Activated T-cell treated with anti-CD3 and anti-CD28 coated beads, Interleukin-2, amount 50 U/mL, for 72 hours (primary cell): ENCODE data around the gene NFATC2. TPM values are rescaled to one million over a fixed set of nuclear protein-coding genes. Genes with fewer than 3 reads are reported as not detected.
A peak's percentile ranks its signal among the peaks of the same experiment; 100 is the strongest.

Experiments
- ATAC-seq, 2 donors: fragments of 150-1000 bp; cut with Tn5 transposase; replicated peaks in 1 of 2; 2 replicates each; pipeline ENCODE4 v1.10.0; 2021; ENCODE audit warnings: moderate library complexity in 2 of 2, mild to moderate bottlenecking in 1 of 2
- DNase-seq, 2 donors: peaks; one replicate each; pipeline ENCODE4 v3.0.0; 2021 to 2022; ENCODE audit warnings: mixed read lengths in 1 of 2
- H3K27ac Mint-ChIP-seq: one replicate; pipeline ENCODE4 v1.8.0; 2022; ENCODE audit warnings: mild to moderate bottlenecking, moderate library complexity, mixed read lengths
- H3K27me3 Mint-ChIP-seq: one replicate; pipeline ENCODE4 v1.8.0; 2022; ENCODE audit warnings: low read depth, mixed read lengths
- H3K36me3 Mint-ChIP-seq, 2 donors: one replicate each; pipeline ENCODE4 v1.8.0; 2022; ENCODE audit warnings: mixed read lengths in 2 of 2, mild to moderate bottlenecking in 1 of 2; ENCODE audit not compliant: insufficient read depth in 2 of 2
- H3K4me1 Mint-ChIP-seq: one replicate; pipeline ENCODE4 v1.8.0; 2022; ENCODE audit warnings: low read depth, mixed read lengths
- H3K4me3 Mint-ChIP-seq, 2 donors: one replicate each; pipeline ENCODE4 v1.8.0; 2022; ENCODE audit warnings: mild to moderate bottlenecking in 2 of 2, mixed read lengths in 2 of 2, moderate library complexity in 2 of 2
- H3K9me3 Mint-ChIP-seq, 2 donors: one replicate each; pipeline ENCODE4 v1.8.0; 2022; ENCODE audit warnings: mixed read lengths in 2 of 2
- total RNA-seq, 2 donors: library from RNA; stranded (reverse); gene quantifications; one replicate each; pipeline ENCODE4 v1.2.3, GENCODE V29; 2022

NFATC2 gene
- total RNA-seq, 2 donors from 2014 or later: 29.4 to 39.9 TPM

DNA sequence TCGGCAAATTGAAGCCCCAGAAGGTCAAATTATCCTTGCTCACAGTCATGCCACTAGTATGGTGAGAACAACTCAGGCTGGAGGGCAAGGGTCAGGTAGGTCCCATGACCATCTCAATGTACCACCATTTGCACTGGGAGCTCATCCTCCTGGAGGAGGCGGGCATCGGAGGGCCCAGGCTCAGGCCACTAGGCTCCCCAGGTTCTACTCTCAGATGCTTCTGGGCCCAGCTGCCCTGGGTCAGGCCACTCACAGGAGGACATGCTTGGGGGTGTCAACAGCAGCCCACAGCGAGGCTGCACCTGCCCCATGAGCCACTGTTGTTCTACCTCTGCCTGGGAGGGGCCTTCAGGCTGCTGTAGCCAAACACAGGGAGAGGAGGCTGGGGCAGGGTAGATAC, 39.1 kb downstream of the NFATC2 start:
- ATAC-seq: no peak
- H3K9me3 Mint-ChIP-seq: peaks cover 0 to 2% of the 10 kb centered on the region in 2 donors
- no peak overlapping the region for H3K4me3 Mint-ChIP-seq
- H3K4me1 Mint-ChIP-seq: peaks cover 38% of the 10 kb centered on the region
- H3K27me3 Mint-ChIP-seq: no peaks in the 10 kb centered on the region
- peaks cover 15 to 27% of the 10 kb centered on the region in 2 donors for H3K36me3 Mint-ChIP-seq
- no peak for DNase-seq
- H3K27ac Mint-ChIP-seq: no peak overlapping the region

- peak; percentile 21 to 35 for ATAC-seq
- peak overlapping the region; percentile 44 to 50 for H3K4me3 Mint-ChIP-seq
- H3K9me3 Mint-ChIP-seq: peaks cover 0 to 2% of the 10 kb centered on the region in 2 donors
- peaks cover 14 to 26% of the 10 kb centered on the region in 2 donors for H3K36me3 Mint-ChIP-seq
- peak; percentile 32 to 33 for DNase-seq
- H3K27ac Mint-ChIP-seq: peak overlapping the region; percentile 40
- peaks cover 62% of the 10 kb centered on the region for H3K4me1 Mint-ChIP-seq
- no peaks in the 10 kb centered on the region for H3K27me3 Mint-ChIP-seq
Measured at GRCh38 chr20:51500936-51501335, 41.6 kb downstream of the NFATC2 start.

DNA sequence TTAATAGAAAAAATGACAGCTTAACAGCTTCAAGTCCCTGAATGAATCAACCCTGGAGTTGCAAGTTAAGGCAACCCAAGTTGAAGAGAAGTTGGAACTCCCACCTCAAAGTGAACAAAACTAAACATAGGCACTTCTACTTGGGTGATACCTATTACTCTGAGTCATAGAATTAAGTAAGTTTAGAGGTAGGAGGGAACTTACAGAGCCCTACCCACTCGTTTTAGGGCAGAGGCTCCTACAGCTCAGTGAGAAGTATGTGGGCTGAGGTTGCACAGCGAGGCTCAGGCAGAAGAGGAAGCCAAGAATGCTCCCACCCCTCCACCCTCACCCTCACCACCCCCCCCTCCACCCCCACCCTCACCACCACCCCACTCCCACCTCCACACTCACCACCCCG, 42.2 kb downstream of the NFATC2 start:
- Mint-ChIP-seq H3K9me3 (peaks cover 0 to 2% of the 10 kb centered on the region in 2 donors), H3K27ac (peak overlapping the region; percentile 89), H3K4me1 (peaks cover 64% of the 10 kb centered on the region), H3K27me3 (no peaks in the 10 kb centered on the region), H3K36me3 (peaks cover 17 to 30% of the 10 kb centered on the region in 2 donors), H3K4me3 (peak overlapping the region; percentile 29 to 55)
- DNase-seq (peak; percentile 47 to 70), ATAC-seq (peak; percentile 87)

DNA sequence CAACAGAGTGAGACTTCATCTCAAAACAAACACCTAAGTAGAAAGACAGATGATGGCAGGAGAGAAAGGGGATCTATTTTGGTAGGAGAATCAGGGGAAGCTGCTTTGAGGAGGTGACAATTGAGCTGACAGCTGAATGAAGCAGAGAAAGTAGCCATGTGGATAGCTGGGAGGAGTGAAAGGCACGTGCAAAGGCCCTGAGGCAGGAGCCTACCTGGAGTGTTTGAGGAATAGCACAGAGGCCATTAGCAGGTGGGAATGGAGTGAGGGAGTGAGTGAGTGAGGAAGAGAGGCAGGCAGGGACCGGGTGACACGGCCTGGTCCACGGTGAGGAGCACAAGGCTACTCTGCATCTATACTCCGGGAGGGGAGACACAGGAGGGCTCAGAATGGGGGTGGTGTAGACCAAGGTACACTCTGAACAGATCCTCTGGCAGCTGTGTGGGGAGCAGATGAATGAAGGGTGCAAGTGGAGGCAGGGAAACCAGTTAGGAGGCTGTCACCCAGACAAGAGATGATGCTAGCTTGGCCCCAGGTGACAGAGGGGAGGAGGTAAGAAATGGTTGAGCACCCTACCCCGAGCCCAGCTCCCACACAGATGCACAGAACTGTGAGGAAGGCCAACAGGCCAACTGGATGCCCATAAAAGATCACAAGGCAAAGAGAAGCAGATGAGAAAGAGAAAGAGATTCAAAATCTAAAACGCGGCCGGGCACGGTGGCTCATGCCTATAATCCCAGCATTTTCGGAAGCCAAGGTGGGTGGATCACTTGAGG, 43.6 kb downstream of the NFATC2 start:
- no peak for DNase-seq
- ATAC-seq: no peak
- peaks cover 78% of the 10 kb centered on the region for H3K4me1 Mint-ChIP-seq
- H3K9me3 Mint-ChIP-seq: peaks cover 0 to 2% of the 10 kb centered on the region in 2 donors
- H3K36me3 Mint-ChIP-seq: peaks cover 20 to 28% of the 10 kb centered on the region in 2 donors
- H3K4me3 Mint-ChIP-seq: peak overlapping the region; percentile 77 to 91
- H3K27me3 Mint-ChIP-seq: no peaks in the 10 kb centered on the region
- H3K27ac Mint-ChIP-seq: peak overlapping the region; percentile 87

DNA sequence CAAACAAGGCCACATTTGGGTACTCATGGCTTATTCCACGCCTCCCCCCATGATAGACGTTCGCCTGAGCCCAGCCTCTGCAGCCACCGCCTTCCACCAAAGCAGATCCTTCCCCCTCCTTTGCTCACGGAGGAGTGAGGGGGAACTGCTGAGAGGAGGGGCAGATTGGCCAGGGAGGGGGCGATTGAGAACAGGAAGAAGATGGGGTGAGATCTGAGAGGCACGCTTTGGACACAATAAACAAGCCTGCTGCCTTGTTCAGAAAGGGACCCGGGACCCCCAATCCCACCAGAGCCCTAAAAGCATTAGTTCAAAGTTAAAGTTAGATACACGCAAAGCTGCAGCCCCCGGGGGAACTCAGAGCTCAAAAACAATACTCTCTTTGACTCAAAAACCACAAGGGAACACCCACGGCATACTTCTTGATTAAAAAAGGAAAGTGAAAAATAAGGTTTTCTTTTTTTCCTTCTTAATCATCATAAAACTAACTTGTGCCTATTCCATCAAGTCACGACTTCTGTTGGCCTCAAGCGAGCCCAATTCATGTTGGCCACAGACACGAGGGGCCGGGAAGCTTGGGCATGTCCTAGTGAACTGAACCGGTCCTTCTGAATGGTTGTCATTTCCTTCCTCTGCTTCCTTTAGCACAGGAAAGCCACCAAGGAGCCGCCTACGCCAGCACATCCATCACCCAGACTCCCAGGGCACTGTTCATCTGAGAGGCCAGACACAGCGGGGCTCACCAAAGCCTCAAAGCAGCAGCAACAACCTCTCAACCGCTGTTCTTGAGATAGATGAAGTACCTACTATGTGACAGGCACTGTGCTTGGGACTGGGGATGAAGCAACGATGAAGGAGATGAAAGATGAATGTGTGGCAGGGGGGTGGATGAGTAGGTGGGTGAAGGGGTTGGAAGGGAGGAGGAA, 44.7 kb downstream of the NFATC2 start:
- peak; percentile 45 to 51 for ATAC-seq
- Mint-ChIP-seq H3K9me3 (peaks cover 0 to 2% of the 10 kb centered on the region in 2 donors), H3K4me3 (peak overlapping the region; percentile 77 to 91), H3K27ac (peak overlapping the region; percentile 87), H3K36me3 (peaks cover 22 to 31% of the 10 kb centered on the region in 2 donors), H3K27me3 (no peaks in the 10 kb centered on the region), H3K4me1 (peaks cover 89% of the 10 kb centered on the region)
- DNase-seq: peak; percentile 60 to 70

GRCh38 chr20:51496964-51497363, 45.6 kb downstream of the NFATC2 start:
- Mint-ChIP-seq H3K9me3 (peaks cover 0 to 2% of the 10 kb centered on the region in 2 donors), H3K4me3 (peak overlapping the region; percentile 77 to 91), H3K36me3 (peaks cover 22 to 30% of the 10 kb centered on the region in 2 donors), H3K27me3 (no peaks in the 10 kb centered on the region), H3K4me1 (peaks cover 98% of the 10 kb centered on the region), H3K27ac (no peak overlapping the region)
- no peak for DNase-seq
- no peak for ATAC-seq

DNA sequence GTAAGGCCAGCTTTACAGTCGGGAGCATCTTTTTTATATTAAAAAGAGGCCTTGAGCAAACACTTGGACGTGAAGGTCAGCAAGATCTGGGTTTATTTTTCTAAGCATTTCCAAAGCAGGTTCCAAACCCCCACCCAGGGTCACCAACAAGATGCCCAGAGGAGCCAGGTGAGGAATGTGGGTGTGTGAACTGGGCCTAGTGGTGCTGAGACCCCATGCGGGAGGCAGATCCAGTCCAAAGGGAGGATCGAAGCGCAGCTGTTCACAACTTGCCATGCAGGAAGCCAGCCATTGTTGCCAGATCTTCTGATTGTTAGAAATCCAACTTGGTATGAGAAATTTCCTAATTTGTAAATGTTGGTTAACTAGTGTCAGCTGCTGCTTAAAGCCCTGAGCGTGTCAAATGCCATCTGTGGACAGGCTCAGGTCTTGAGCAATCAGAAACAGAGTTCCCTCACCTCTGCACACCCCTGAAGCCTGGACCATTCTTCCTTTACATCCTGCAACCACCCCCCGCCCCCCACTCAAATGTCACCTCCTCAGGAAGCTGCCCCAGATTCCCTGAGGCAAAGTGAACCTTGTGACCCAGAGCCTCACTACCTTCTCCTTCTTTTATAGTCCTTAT, 46.5 kb downstream of the NFATC2 start:
- no peak for DNase-seq
- H3K27ac Mint-ChIP-seq: peak overlapping the region; percentile 98
- peaks cover 22 to 30% of the 10 kb centered on the region in 2 donors for H3K36me3 Mint-ChIP-seq
- H3K9me3 Mint-ChIP-seq: peaks cover 0 to 2% of the 10 kb centered on the region in 2 donors
- H3K4me3 Mint-ChIP-seq: peak overlapping the region; percentile 77 to 91
- ATAC-seq: no peak
- no peaks in the 10 kb centered on the region for H3K27me3 Mint-ChIP-seq
- peaks cover 99% of the 10 kb centered on the region for H3K4me1 Mint-ChIP-seq

GRCh38 chr20:51495291-51495690, 47.2 kb downstream of the NFATC2 start:
- H3K4me1 Mint-ChIP-seq: peaks cover 100% of the 10 kb centered on the region
- peaks cover 22 to 33% of the 10 kb centered on the region in 2 donors for H3K36me3 Mint-ChIP-seq
- H3K4me3 Mint-ChIP-seq: peak overlapping the region; percentile 77 to 91
- H3K27ac Mint-ChIP-seq: peak overlapping the region; percentile 98
- no peak for ATAC-seq
- no peak for DNase-seq
- peaks cover 0 to 2% of the 10 kb centered on the region in 2 donors for H3K9me3 Mint-ChIP-seq
- H3K27me3 Mint-ChIP-seq: no peaks in the 10 kb centered on the region

DNA sequence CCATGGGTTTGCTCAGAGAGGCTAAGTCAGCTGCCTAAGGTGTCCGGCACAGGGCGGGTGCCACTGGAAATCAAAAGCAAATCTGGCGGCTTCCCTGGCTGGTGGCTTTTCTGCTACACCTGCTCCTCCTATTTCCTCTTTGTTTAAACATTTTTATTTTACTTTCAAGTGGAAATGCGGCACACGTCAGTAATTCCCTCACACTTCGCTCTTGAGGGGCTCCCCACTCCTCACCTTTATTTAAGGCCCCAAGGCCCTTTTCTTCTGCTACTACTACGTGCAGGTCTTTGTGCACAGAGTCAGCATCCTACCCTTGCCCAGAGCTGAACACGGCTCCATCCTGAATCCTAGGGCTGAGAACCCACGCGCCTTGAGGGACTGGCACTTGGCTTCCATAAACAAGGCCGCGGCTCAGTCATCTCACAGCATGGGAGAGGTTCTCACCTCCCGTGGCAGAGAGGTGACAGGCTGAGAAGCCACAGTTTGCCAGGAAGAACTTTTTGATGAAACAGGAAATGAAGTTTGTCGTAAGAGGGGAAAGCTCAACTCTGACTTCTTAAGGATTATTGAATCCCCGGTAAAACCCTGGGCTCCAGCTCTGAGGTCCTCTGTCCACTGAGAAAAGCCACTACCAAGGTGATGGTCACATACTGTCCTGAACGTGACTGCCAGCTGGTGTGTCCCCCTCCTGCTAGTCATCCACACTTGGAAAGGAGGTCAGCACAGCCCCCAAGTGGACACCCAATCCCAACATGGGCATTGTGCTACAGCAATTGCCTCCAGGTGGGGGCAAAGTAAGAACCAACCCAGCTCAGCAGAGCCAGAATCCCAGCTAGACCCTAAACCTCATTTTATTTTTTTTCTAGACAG, 48.0 kb downstream of the NFATC2 start:
- H3K9me3 Mint-ChIP-seq: no peaks in the 10 kb centered on the region
- peak in 1 of 2 donors; percentile 41 for ATAC-seq
- peak; percentile 42 to 44 for DNase-seq
- peaks cover 20 to 34% of the 10 kb centered on the region in 2 donors for H3K36me3 Mint-ChIP-seq
- peak overlapping the region; percentile 77 to 91 for H3K4me3 Mint-ChIP-seq
- H3K27me3 Mint-ChIP-seq: no peaks in the 10 kb centered on the region
- peaks cover 100% of the 10 kb centered on the region for H3K4me1 Mint-ChIP-seq
- H3K27ac Mint-ChIP-seq: peak overlapping the region; percentile 98

GRCh38 chr20:51493346-51493791, 49.1 kb downstream of the NFATC2 start:
- peaks cover 14 to 32% of the 10 kb centered on the region in 2 donors for H3K36me3 Mint-ChIP-seq
- H3K9me3 Mint-ChIP-seq: no peaks in the 10 kb centered on the region
- H3K4me1 Mint-ChIP-seq: peaks cover 98% of the 10 kb centered on the region
- H3K4me3 Mint-ChIP-seq: peak overlapping the region; percentile 77 to 91
- H3K27ac Mint-ChIP-seq: peak overlapping the region; percentile 55
- DNase-seq (peak; percentile 53 to 59), ATAC-seq (peak; percentile 54 to 58)
- H3K27me3 Mint-ChIP-seq: no peaks in the 10 kb centered on the region

GRCh38 chr20:51492167-51493092, 50.1 kb downstream of the NFATC2 start:
- ATAC-seq: no peak
- no peaks in the 10 kb centered on the region for H3K27me3 Mint-ChIP-seq
- peak overlapping the region; percentile 36 for H3K27ac Mint-ChIP-seq

More at GRCh38 chr20:51492167-51493092, 50.1 kb downstream of the NFATC2 start:
- H3K9me3 Mint-ChIP-seq: no peaks in the 10 kb centered on the region
- H3K4me1 Mint-ChIP-seq: peaks cover 98% of the 10 kb centered on the region
- peak overlapping the region; percentile 34 to 38 for H3K4me3 Mint-ChIP-seq
- H3K36me3 Mint-ChIP-seq: peaks cover 12 to 29% of the 10 kb centered on the region in 2 donors
- no peak for DNase-seq
